ENCODE measurements around the gene EPS8.

Gene EPS8

GRCh38 chr12:15712823-15713660, 76.1 kb downstream of the EPS8 start:
- DNase-seq: no peak

- no peak for DNase-seq
These were observed 77.0 kb downstream of the EPS8 start for GRCh38 chr12:15712160-15712559.

GRCh38 chr12:15710860-15711510, 78.2 kb downstream of the EPS8 start:
- no peak for DNase-seq

- DNase-seq: no peak
These were observed 79.6 kb downstream of the EPS8 start for GRCh38 chr12:15709551-15709950.

- DNase-seq: no peak
These were observed 80.7 kb downstream of the EPS8 start for GRCh38 chr12:15708396-15709076.

GRCh38 chr12:15707516-15708199, 81.5 kb downstream of the EPS8 start:
- no peak for DNase-seq

GRCh38 chr12:15706010-15706676, 83.0 kb downstream of the EPS8 start:
- no peak for DNase-seq

GRCh38 chr12:15705606-15706005, 83.6 kb downstream of the EPS8 start:
- DNase-seq: no peak

GRCh38 chr12:15702276-15702675, 86.9 kb downstream of the EPS8 start:
- DNase-seq: no peak

GRCh38 chr12:15701631-15702156, 87.5 kb downstream of the EPS8 start:
- no peak for DNase-seq

- DNase-seq: no peak
These were observed 88.0 kb downstream of the EPS8 start for GRCh38 chr12:15701206-15701605.

- no peak for DNase-seq
These were observed 88.6 kb downstream of the EPS8 start for GRCh38 chr12:15700595-15700994.

GRCh38 chr12:15699886-15700285, 89.3 kb downstream of the EPS8 start:
- no peak for DNase-seq

GRCh38 chr12:15698377-15698871, 90.8 kb downstream of the EPS8 start:
- no peak for DNase-seq

- DNase-seq: no peak
These were observed 92.0 kb downstream of the EPS8 start for GRCh38 chr12:15697201-15697600.

- DNase-seq: no peak
These were observed 95.8 kb downstream of the EPS8 start for GRCh38 chr12:15693228-15693911.

GRCh38 chr12:15691388-15691787, 97.8 kb downstream of the EPS8 start:
- DNase-seq: no peak

GRCh38 chr12:15690320-15690719, 98.9 kb downstream of the EPS8 start:
- DNase-seq: no peak

GRCh38 chr12:15689751-15690191, 99.4 kb downstream of the EPS8 start:
- no peak for DNase-seq

GRCh38 chr12:15688838-15689625, 100.2 kb downstream of the EPS8 start:
- DNase-seq: no peak

All from RPMI8226 (cell line).